Neural progenitor cell (in vitro differentiated cells): Measurements from ENCODE around the gene GUSB. TPM values are rescaled to one million over a fixed set of nuclear protein-coding genes. Genes with fewer than 3 reads are reported as not detected.

Experiments used
- DNase-seq: peaks from one replicate; pipeline ENCODE4 v3.0.0-alpha.2; 2016; ENCODE audit warnings: low spot score
- H2AFZ ChIP-seq: fragments of 200-600 bp; sonication (generic); replicated peaks from 2 replicates; pipeline ENCODE4 v1.6.1; 2016; ENCODE audit warnings: antibody characterized with exemption
- H3F3A ChIP-seq: fragments of 200-600 bp; sonication (generic); 2 replicates; pipeline ENCODE4 v1.6.1; 2016; ENCODE audit warnings: antibody characterized with exemption, low read depth
- H3K27ac ChIP-seq: fragments of 200-600 bp; sonication (generic); 2 replicates; pipeline ENCODE4 v1.5.1; 2016; ENCODE audit warnings: mild to moderate bottlenecking
- H3K27me3 ChIP-seq: fragments of 200-600 bp; sonication (generic); 2 replicates; pipeline ENCODE4 v1.6.1; 2016; ENCODE audit warnings: mild to moderate bottlenecking, moderate library complexity
- H3K36me3 ChIP-seq: fragments of 200-600 bp; sonication (generic); 2 replicates; pipeline ENCODE4 v1.5.1; 2016
- H3K4me1 ChIP-seq: fragments of 200-600 bp; sonication (generic); 2 replicates; pipeline ENCODE4 v1.6.1; 2016; ENCODE audit warnings: mixed run types
- H3K4me2 ChIP-seq: fragments of 200-600 bp; sonication (generic); 2 replicates; pipeline ENCODE4 v1.6.1; 2016
- H3K4me3 ChIP-seq: fragments of 200-600 bp; sonication (generic); 2 replicates; pipeline ENCODE4 v1.5.1; 2016
- H3K79me2 ChIP-seq: fragments of 200-600 bp; sonication (generic); 2 replicates; pipeline ENCODE4 v1.6.1; 2016; ENCODE audit warnings: low read depth
- H3K9ac ChIP-seq: fragments of 200-600 bp; sonication (generic); 2 replicates; pipeline ENCODE4 v1.6.1; 2016
- H3K9me3 ChIP-seq: fragments of 200-600 bp; sonication (generic); 2 replicates; pipeline ENCODE4 v1.5.1; 2016; ENCODE audit warnings: low read depth
- H4K20me1 ChIP-seq: fragments of 200-600 bp; sonication (generic); 2 replicates; pipeline ENCODE4 v1.6.1; 2016; ENCODE audit warnings: low read depth
- H3K27ac Mint-ChIP-seq: 3 replicates; pipeline ENCODE4 v1.8.0; 2021; ENCODE audit warnings: mixed read lengths
- H3K27me3 Mint-ChIP-seq: 2 replicates; pipeline ENCODE4 v1.8.0; 2022; ENCODE audit warnings: low read depth, mild to moderate bottlenecking, inconsistent platforms, moderate library complexity, mixed read lengths; ENCODE audit not compliant: insufficient read depth
- H3K36me3 Mint-ChIP-seq: 3 replicates; pipeline ENCODE4 v1.8.0; 2021; ENCODE audit warnings: mixed read lengths
- H3K4me1 Mint-ChIP-seq: 3 replicates; pipeline ENCODE4 v1.8.0; 2021; ENCODE audit warnings: mixed read lengths
- H3K4me3 Mint-ChIP-seq: 3 replicates; pipeline ENCODE4 v1.8.0; 2021; ENCODE audit warnings: mild to moderate bottlenecking, moderate library complexity, mixed read lengths
- H3K9me3 Mint-ChIP-seq: 3 replicates; pipeline ENCODE4 v1.8.0; 2020; ENCODE audit warnings: mixed read lengths
- CTCF ChIP-seq: fragments of 200-600 bp; sonication (generic); IDR thresholded peaks from 2 replicates; pipeline ENCODE4 v1.5.1; 2017; ENCODE audit warnings: antibody characterized with exemption, mild to moderate bottlenecking
- EZH2 ChIP-seq: fragments of 200-600 bp; sonication (generic); IDR thresholded peaks from 2 replicates; pipeline ENCODE4 v1.6.1; 2017; ENCODE audit warnings: antibody characterized with exemption, mild to moderate bottlenecking, moderate library complexity
- EZH2phosphoT487 ChIP-seq: fragments of 200-600 bp; sonication (generic); IDR thresholded peaks from 2 replicates; pipeline ENCODE4 v1.6.1; 2017; ENCODE audit warnings: antibody characterized with exemption
- total RNA-seq: library from RNA; depleted of rRNA; stranded (reverse); fragments of >200 nt; gene quantifications from 2 replicates; pipeline ENCODE4 v1.2.3, GENCODE V29; 2015; ENCODE audit warnings: low replicate concordance

The GUSB gene
- total RNA-seq, 1 donor from 2014 or later: 28.8 TPM

- Histone ChIP-seq H3K9ac (no peak overlapping the region), H3K27ac (no peak overlapping the region), H3K4me2 (no peak overlapping the region), H4K20me1 (no peaks in the 10 kb centered on the region), H3K9me3 (no peaks in the 10 kb centered on the region), H3K4me1 (no peaks in the 10 kb centered on the region), H3F3A (no peaks in the 10 kb centered on the region), H3K36me3 (no peaks in the 10 kb centered on the region), H3K4me3 (no peak overlapping the region), H2AFZ (no peak overlapping the region), H3K79me2 (no peaks in the 10 kb centered on the region), H3K27me3 (no peaks in the 10 kb centered on the region)
- no peak overlapping the region for H3K27ac Mint-ChIP-seq
- TF ChIP-seq EZH2: no peak
- TF ChIP-seq EZH2phosphoT487: no peak
- no peak for TF ChIP-seq CTCF
- DNase-seq: no peak
- H3K9me3 Mint-ChIP-seq: no peaks in the 10 kb centered on the region
- peaks cover 2% of the 10 kb centered on the region for H3K27me3 Mint-ChIP-seq
- H3K4me1 Mint-ChIP-seq: peaks cover 8% of the 10 kb centered on the region
- H3K36me3 Mint-ChIP-seq: no peaks in the 10 kb centered on the region
- H3K4me3 Mint-ChIP-seq: no peak overlapping the region
These were observed 6.1 kb upstream of the GUSB start for GRCh38 chr7:65988084-65988483.

- Histone ChIP-seq H3K27me3 (no peaks in the 10 kb centered on the region), H3K4me3 (no peak overlapping the region), H3K36me3 (no peaks in the 10 kb centered on the region), H3F3A (no peaks in the 10 kb centered on the region), H3K4me2 (no peak overlapping the region), H3K9me3 (no peaks in the 10 kb centered on the region), H3K4me1 (peaks cover 8% of the 10 kb centered on the region), H4K20me1 (peaks cover 13% of the 10 kb centered on the region), H2AFZ (no peak overlapping the region), H3K79me2 (peaks cover 24% of the 10 kb centered on the region), H3K9ac (no peak overlapping the region), H3K27ac (no peak overlapping the region)
- DNase-seq: no peak
- no peaks in the 10 kb centered on the region for H3K27me3 Mint-ChIP-seq
- H3K4me3 Mint-ChIP-seq: no peak overlapping the region
- no peaks in the 10 kb centered on the region for H3K36me3 Mint-ChIP-seq
- H3K9me3 Mint-ChIP-seq: no peaks in the 10 kb centered on the region
- H3K27ac Mint-ChIP-seq: no peak overlapping the region
- TF ChIP-seq CTCF: no peak
- TF ChIP-seq EZH2: no peak
- TF ChIP-seq EZH2phosphoT487: no peak
- H3K4me1 Mint-ChIP-seq: peaks cover 9% of the 10 kb centered on the region
These were observed 2.1 kb upstream of the GUSB start for GRCh38 chr7:65983965-65984658.

GRCh38 chr7:65980478-65981250 lies 1.3 kb downstream of the GUSB start:
- H3F3A ChIP-seq: no peaks in the 10 kb centered on the region
- H3K4me1 Mint-ChIP-seq: peaks cover 5% of the 10 kb centered on the region
- H3K4me2 ChIP-seq: peak overlapping the region; percentile 98
- no peaks in the 10 kb centered on the region for H3K9me3 Mint-ChIP-seq
- no peaks in the 10 kb centered on the region for H3K36me3 ChIP-seq
- peaks cover 24% of the 10 kb centered on the region for H3K79me2 ChIP-seq
- TF ChIP-seq CTCF (no peak), EZH2 (no peak), EZH2phosphoT487 (no peak)
- peaks cover 13% of the 10 kb centered on the region for H4K20me1 ChIP-seq
- H3K27me3 Mint-ChIP-seq: no peaks in the 10 kb centered on the region
- H3K27ac ChIP-seq: no peak overlapping the region
- peaks cover 8% of the 10 kb centered on the region for H3K4me1 ChIP-seq
- H3K9me3 ChIP-seq: no peaks in the 10 kb centered on the region
- DNase-seq: no peak
- peak overlapping the region; percentile 88 for H3K4me3 ChIP-seq
- peak overlapping the region; percentile 82 for H3K9ac ChIP-seq
- peaks cover 4% of the 10 kb centered on the region for H3K36me3 Mint-ChIP-seq
- H3K27me3 ChIP-seq: no peaks in the 10 kb centered on the region
- no peak overlapping the region for H2AFZ ChIP-seq
- no peak overlapping the region for H3K27ac Mint-ChIP-seq
- H3K4me3 Mint-ChIP-seq: peak overlapping the region; percentile 86
